Upper lobe of left lung (tissue), 4 donors: ENCODE results near the gene SERPINA9.

Experiments used
- CTCF ChIP-seq, 6 experiments: fragments of 450-650 bp in 4 of 6; fragments of 200-600 bp in 2 of 6; sonication (generic) in 2 of 6; IDR thresholded peaks; one replicate each; pipeline ENCODE4 v1.5.1; 2016 to 2019; ENCODE audit warnings: antibody characterized with exemption in 6 of 6
- POLR2AphosphoS5 ChIP-seq, 2 donors: sonication (generic); formaldehyde crosslinking; IDR thresholded peaks; one replicate each; pipeline ENCODE4 v1.5.1; 2017; ENCODE audit warnings: antibody characterized with exemption in 2 of 2

GRCh38 chr14:94474581-94475031 is 1.4 kb downstream of the SERPINA9 start:
- TF ChIP-seq CTCF (IDR thresholded peaks at IDR 0.05) (no peak), POLR2AphosphoS5 (IDR thresholded peaks at IDR 0.05) (no peak)
